ENCODE data around the gene EIF4EBP2. TPM values are rescaled to one million over a fixed set of nuclear protein-coding genes. Genes with fewer than 3 reads are reported as not detected.

EIF4EBP2 gene
- total and polyA plus RNA-seq, 2 of the 13 experiments (the other 11 are each of a cell fraction or from before 2014, with no cell fraction given): 16.9 to 22.0 TPM

GRCh38 chr10:70404036-70404786, at the start of gene EIF4EBP2 (continued):
- TF ChIP-seq PLSCR1 (CRISPR knock-in tag; IDR thresholded peaks at IDR 0.05; ENCODE audit: borderline replicate concordance) (no peak), BRF2 (CRISPR knock-in tag; IDR thresholded peaks at IDR 0.05) (no peak), GATAD2A (CRISPR knock-in tag; IDR thresholded peaks at IDR 0.05) (no peak; the same call in 1 of the 2 replicates), TEAD3 (CRISPR knock-in tag; optimal IDR thresholded peaks at IDR 0.05; ENCODE audit: borderline replicate concordance) (peak; percentile 63), ZNF432 (CRISPR knock-in tag; IDR thresholded peaks at IDR 0.05; ENCODE audit: borderline replicate concordance) (no peak), ZNF598 (CRISPR knock-in tag; IDR thresholded peaks at IDR 0.05; ENCODE audit: borderline replicate concordance) (no peak), ATF7 (IDR thresholded peaks at IDR 0.05) (no peak), ATF7 (CRISPR knock-in tag; IDR thresholded peaks at IDR 0.05) (no peak), ELF1 (CRISPR knock-in tag; IDR thresholded peaks at IDR 0.05) (peak; percentile 85), GATAD1 (CRISPR knock-in tag; IDR thresholded peaks at IDR 0.05) (peak; percentile 81), ZNF281 (CRISPR knock-in tag; IDR thresholded peaks at IDR 0.05; ENCODE audit: borderline replicate concordance) (no peak), MAX (IDR thresholded peaks at IDR 0.05) (peak; percentile 92), ZNF792 (CRISPR knock-in tag; IDR thresholded peaks at IDR 0.05) (peak; percentile 67), IKZF1 (IDR thresholded peaks at IDR 0.05) (no peak), ZSCAN12 (CRISPR knock-in tag; IDR thresholded peaks at IDR 0.05) (0 out of 2 replicates have a peak, but pooled peaks have one; percentile 13), ARID3A (IDR thresholded peaks at IDR 0.05; ENCODE audit: low read depth, low read length) (no peak), ATF7-NPFF (CRISPR knock-in tag; IDR thresholded peaks at IDR 0.05; ENCODE audit: low read depth) (peak; percentile 93), ZNF816 (CRISPR knock-in tag; IDR thresholded peaks at IDR 0.05; ENCODE audit: borderline replicate concordance) (0 out of 2 replicates have a peak, but pooled peaks have one; percentile 2), ZNF546 (CRISPR knock-in tag; conservative IDR thresholded peaks at IDR 0.05) (0 out of 2 replicates have a peak, but pooled peaks have one; percentile 49), CEBPG (CRISPR knock-in tag; IDR thresholded peaks at IDR 0.05) (peak; percentile 25; the same call in 1 of the 2 replicates), ZEB1 (IDR thresholded peaks at IDR 0.05; ENCODE audit: insufficient replicate concordance, low read depth) (no peak), ZSCAN20 (CRISPR knock-in tag; IDR thresholded peaks at IDR 0.05; ENCODE audit: borderline replicate concordance) (0 out of 2 replicates have a peak, but pooled peaks have one; percentile 43), ZNF18 (CRISPR knock-in tag; IDR thresholded peaks at IDR 0.05; ENCODE audit: insufficient replicate concordance) (peak; percentile 25)
